ENCODE measurements around the gene TTC39A.

- TF ChIP-seq ZNF274 (IDR thresholded peaks at IDR 0.05; ENCODE audit: low read depth, low read length), result no peak
- no peak for TF ChIP-seq SUZ12 (IDR thresholded peaks at IDR 0.05; ENCODE audit: extremely low read depth, insufficient read depth, insufficient read length)
Measured at GRCh38 chr1:51344276-51344601, 13.9 kb upstream of the TTC39A start.

All from NT2/D1 (cell line).